WTC11 (cell line): Measurements from ENCODE around the gene KIRREL3. TPM values are rescaled to one million over a fixed set of nuclear protein-coding genes. Genes with fewer than 3 reads are reported as not detected.

ENCODE experiments used
- ATAC-seq: fragments of 200-7000 bp; cut with Tn5 transposase; 2 replicates; pipeline ENCODE4 v1.10.0; 2021; ENCODE audit warnings: mild to moderate bottlenecking, moderate library complexity
- CTCF ChIA-PET: fragments of 300-600 bp; sonication (Branson Sonifier 250); formaldehyde crosslinking; loops from one replicate; lab custom pipeline; 2021; ENCODE audit warnings: antibody characterized with exemption; lab: Charles Lee
- POLR2A ChIA-PET: fragments of 350-600 bp; sonication (Branson Sonifier 250); formaldehyde crosslinking; loops from one replicate; lab custom pipeline; 2021; ENCODE audit warnings: antibody characterized with exemption; lab: Charles Lee
- DNase-seq: peaks from one replicate; pipeline ENCODE4 v3.0.0; 2021; ENCODE audit warnings: low spot score
- H3K27ac Mint-ChIP-seq: 2 replicates; pipeline ENCODE4 v1.8.0; 2021; ENCODE audit warnings: mixed read lengths
- H3K27me3 Mint-ChIP-seq: 2 replicates; pipeline ENCODE4 v1.8.0; 2021; ENCODE audit warnings: low read depth, mild to moderate bottlenecking, moderate library complexity, mixed read lengths
- H3K36me3 Mint-ChIP-seq: 2 replicates; pipeline ENCODE4 v1.8.0; 2021; ENCODE audit warnings: mixed read lengths
- H3K4me1 Mint-ChIP-seq: 2 replicates; pipeline ENCODE4 v1.8.0; 2022; ENCODE audit warnings: mixed read lengths
- H3K4me3 Mint-ChIP-seq: 2 replicates; pipeline ENCODE4 v1.8.0; 2021; ENCODE audit warnings: mild to moderate bottlenecking, moderate library complexity, mixed read lengths
- H3K9me3 Mint-ChIP-seq: 2 replicates; pipeline ENCODE4 v1.8.0; 2021; ENCODE audit warnings: mixed read lengths
- ATF1 ChIP-seq: sonication (generic); formaldehyde crosslinking; IDR thresholded peaks from 2 replicates; pipeline ENCODE4 v1.8.1; 2023; ENCODE audit warnings: mild to moderate bottlenecking, moderate library complexity, missing genetic modification reagents
- ATF3 ChIP-seq: sonication (generic); formaldehyde crosslinking; conservative IDR thresholded peaks from 2 replicates; pipeline ENCODE4 v1.8.1; 2022; ENCODE audit warnings: mild to moderate bottlenecking, missing genetic modification reagents
- MXD4 ChIP-seq: fragments of 250-450 bp; sonication (Bioruptor Pico); IDR thresholded peaks from 2 replicates; pipeline ENCODE4 v1.8.0; 2021; ENCODE audit warnings: mild to moderate bottlenecking, moderate library complexity, borderline replicate concordance
- SMAD3 ChIP-seq: sonication (generic); formaldehyde crosslinking; IDR thresholded peaks from 2 replicates; pipeline ENCODE4 v1.8.0; 2022; ENCODE audit warnings: missing genetic modification reagents, mild to moderate bottlenecking, borderline replicate concordance
- TCF7 ChIP-seq: sonication (generic); formaldehyde crosslinking; IDR thresholded peaks from 2 replicates; pipeline ENCODE4 v1.8.0; 2022; ENCODE audit warnings: mild to moderate bottlenecking, low read depth, missing genetic modification reagents, moderate library complexity
- TP53 ChIP-seq: sonication (generic); formaldehyde crosslinking; IDR thresholded peaks from 2 replicates; pipeline ENCODE4 v1.8.1; 2023; ENCODE audit warnings: mild to moderate bottlenecking, missing genetic modification reagents
- ZNF121 ChIP-seq: sonication (generic); formaldehyde crosslinking; IDR thresholded peaks from 2 replicates; pipeline ENCODE4 v1.8.0; 2023; ENCODE audit warnings: missing genetic modification reagents
- ZNF138 ChIP-seq: sonication (generic); formaldehyde crosslinking; conservative IDR thresholded peaks from 2 replicates; pipeline ENCODE4 v1.8.1; 2022; ENCODE audit warnings: mild to moderate bottlenecking, moderate library complexity, missing genetic modification reagents
- total RNA-seq: library from RNA; stranded (reverse); gene quantifications from 3 replicates; pipeline ENCODE4 v1.2.3, GENCODE V29; 2021
- TF ChIP-seq, protein P1 (sequence below): fragments of 200-600 bp; IDR thresholded peaks from 2 replicates; pipeline ENCODE4 v1.8.0; 2022; ENCODE audit warnings: antibody characterized with exemption
- TF ChIP-seq, protein P2 (sequence below): sonication (generic); formaldehyde crosslinking; IDR thresholded peaks from 2 replicates; pipeline ENCODE4 v1.8.0; 2022; ENCODE audit warnings: missing genetic modification reagents
- TF ChIP-seq, protein P3 (sequence below): fragments of 250-450 bp; sonication (Bioruptor Pico); IDR thresholded peaks from 2 replicates; pipeline ENCODE4 v2.1.2; 2022; ENCODE audit warnings: mild to moderate bottlenecking, moderate library complexity
- TF ChIP-seq, protein P4 (sequence below): sonication (generic); formaldehyde crosslinking; IDR thresholded peaks from 2 replicates; pipeline ENCODE4 v1.8.0; 2022; ENCODE audit warnings: mild to moderate bottlenecking, missing genetic modification reagents
- TF ChIP-seq, protein P5 (sequence below): sonication (generic); formaldehyde crosslinking; IDR thresholded peaks from 2 replicates; pipeline ENCODE4 v1.8.0; 2023; ENCODE audit warnings: missing genetic modification reagents, mild to moderate bottlenecking, borderline replicate concordance

Gene KIRREL3
- total RNA-seq, 1 experiment from 2014 or later, result 0.59 TPM

DNA sequence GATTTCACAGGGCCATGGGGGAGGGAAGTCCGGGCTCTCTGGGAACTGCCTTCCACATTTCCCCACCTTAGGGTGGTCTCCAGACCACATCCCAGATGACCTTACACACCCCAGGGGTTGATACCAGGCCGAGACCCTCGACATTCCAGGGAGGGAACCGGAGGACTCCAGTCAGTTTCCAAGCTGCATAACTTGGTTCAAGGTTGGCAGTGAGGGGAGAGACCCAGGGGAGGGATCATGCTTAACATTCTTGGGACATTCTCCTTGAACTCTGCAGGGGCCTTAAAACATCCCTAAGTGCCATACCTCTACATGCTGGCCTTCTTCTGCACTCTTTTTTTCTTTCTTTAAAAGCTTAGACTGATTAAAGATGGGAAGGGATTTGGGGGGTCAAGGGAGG is 394.1 kb downstream of the KIRREL3 start:
- TF ChIP-seq ATF1 (CRISPR knock-in tag), result no peak
- TF ChIP-seq, protein P1, sequence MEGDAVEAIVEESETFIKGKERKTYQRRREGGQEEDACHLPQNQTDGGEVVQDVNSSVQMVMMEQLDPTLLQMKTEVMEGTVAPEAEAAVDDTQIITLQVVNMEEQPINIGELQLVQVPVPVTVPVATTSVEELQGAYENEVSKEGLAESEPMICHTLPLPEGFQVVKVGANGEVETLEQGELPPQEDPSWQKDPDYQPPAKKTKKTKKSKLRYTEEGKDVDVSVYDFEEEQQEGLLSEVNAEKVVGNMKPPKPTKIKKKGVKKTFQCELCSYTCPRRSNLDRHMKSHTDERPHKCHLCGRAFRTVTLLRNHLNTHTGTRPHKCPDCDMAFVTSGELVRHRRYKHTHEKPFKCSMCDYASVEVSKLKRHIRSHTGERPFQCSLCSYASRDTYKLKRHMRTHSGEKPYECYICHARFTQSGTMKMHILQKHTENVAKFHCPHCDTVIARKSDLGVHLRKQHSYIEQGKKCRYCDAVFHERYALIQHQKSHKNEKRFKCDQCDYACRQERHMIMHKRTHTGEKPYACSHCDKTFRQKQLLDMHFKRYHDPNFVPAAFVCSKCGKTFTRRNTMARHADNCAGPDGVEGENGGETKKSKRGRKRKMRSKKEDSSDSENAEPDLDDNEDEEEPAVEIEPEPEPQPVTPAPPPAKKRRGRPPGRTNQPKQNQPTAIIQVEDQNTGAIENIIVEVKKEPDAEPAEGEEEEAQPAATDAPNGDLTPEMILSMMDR, result no peak
- no peak for TF ChIP-seq MXD4 (CRISPR knock-in tag)
- TF ChIP-seq, protein P2, sequence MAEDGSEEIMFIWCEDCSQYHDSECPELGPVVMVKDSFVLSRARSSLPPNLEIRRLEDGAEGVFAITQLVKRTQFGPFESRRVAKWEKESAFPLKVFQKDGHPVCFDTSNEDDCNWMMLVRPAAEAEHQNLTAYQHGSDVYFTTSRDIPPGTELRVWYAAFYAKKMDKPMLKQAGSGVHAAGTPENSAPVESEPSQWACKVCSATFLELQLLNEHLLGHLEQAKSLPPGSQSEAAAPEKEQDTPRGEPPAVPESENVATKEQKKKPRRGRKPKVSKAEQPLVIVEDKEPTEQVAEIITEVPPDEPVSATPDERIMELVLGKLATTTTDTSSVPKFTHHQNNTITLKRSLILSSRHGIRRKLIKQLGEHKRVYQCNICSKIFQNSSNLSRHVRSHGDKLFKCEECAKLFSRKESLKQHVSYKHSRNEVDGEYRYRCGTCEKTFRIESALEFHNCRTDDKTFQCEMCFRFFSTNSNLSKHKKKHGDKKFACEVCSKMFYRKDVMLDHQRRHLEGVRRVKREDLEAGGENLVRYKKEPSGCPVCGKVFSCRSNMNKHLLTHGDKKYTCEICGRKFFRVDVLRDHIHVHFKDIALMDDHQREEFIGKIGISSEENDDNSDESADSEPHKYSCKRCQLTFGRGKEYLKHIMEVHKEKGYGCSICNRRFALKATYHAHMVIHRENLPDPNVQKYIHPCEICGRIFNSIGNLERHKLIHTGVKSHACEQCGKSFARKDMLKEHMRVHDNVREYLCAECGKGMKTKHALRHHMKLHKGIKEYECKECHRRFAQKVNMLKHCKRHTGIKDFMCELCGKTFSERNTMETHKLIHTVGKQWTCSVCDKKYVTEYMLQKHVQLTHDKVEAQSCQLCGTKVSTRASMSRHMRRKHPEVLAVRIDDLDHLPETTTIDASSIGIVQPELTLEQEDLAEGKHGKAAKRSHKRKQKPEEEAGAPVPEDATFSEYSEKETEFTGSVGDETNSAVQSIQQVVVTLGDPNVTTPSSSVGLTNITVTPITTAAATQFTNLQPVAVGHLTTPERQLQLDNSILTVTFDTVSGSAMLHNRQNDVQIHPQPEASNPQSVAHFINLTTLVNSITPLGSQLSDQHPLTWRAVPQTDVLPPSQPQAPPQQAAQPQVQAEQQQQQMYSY (CRISPR knock-in tag), result no peak
- TF ChIP-seq TCF7 (CRISPR knock-in tag), result no peak
- no peak for TF ChIP-seq SMAD3 (CRISPR knock-in tag)
- TF ChIP-seq ATF3, result no peak
- no peak for TF ChIP-seq ZNF138 (CRISPR knock-in tag)
- TF ChIP-seq, protein P3, sequence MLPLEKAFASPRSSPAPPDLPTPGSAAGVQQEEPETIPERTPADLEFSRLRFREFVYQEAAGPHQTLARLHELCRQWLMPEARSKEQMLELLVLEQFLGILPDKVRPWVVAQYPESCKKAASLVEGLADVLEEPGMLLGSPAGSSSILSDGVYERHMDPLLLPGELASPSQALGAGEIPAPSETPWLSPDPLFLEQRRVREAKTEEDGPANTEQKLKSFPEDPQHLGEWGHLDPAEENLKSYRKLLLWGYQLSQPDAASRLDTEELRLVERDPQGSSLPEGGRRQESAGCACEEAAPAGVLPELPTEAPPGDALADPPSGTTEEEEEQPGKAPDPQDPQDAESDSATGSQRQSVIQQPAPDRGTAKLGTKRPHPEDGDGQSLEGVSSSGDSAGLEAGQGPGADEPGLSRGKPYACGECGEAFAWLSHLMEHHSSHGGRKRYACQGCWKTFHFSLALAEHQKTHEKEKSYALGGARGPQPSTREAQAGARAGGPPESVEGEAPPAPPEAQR (CRISPR knock-in tag), result no peak
- TF ChIP-seq TP53 (CRISPR knock-in tag), result no peak
- TF ChIP-seq, protein P4, sequence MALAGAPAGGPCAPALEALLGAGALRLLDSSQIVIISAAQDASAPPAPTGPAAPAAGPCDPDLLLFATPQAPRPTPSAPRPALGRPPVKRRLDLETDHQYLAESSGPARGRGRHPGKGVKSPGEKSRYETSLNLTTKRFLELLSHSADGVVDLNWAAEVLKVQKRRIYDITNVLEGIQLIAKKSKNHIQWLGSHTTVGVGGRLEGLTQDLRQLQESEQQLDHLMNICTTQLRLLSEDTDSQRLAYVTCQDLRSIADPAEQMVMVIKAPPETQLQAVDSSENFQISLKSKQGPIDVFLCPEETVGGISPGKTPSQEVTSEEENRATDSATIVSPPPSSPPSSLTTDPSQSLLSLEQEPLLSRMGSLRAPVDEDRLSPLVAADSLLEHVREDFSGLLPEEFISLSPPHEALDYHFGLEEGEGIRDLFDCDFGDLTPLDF (CRISPR knock-in tag), result no peak
- TF ChIP-seq, protein P5, sequence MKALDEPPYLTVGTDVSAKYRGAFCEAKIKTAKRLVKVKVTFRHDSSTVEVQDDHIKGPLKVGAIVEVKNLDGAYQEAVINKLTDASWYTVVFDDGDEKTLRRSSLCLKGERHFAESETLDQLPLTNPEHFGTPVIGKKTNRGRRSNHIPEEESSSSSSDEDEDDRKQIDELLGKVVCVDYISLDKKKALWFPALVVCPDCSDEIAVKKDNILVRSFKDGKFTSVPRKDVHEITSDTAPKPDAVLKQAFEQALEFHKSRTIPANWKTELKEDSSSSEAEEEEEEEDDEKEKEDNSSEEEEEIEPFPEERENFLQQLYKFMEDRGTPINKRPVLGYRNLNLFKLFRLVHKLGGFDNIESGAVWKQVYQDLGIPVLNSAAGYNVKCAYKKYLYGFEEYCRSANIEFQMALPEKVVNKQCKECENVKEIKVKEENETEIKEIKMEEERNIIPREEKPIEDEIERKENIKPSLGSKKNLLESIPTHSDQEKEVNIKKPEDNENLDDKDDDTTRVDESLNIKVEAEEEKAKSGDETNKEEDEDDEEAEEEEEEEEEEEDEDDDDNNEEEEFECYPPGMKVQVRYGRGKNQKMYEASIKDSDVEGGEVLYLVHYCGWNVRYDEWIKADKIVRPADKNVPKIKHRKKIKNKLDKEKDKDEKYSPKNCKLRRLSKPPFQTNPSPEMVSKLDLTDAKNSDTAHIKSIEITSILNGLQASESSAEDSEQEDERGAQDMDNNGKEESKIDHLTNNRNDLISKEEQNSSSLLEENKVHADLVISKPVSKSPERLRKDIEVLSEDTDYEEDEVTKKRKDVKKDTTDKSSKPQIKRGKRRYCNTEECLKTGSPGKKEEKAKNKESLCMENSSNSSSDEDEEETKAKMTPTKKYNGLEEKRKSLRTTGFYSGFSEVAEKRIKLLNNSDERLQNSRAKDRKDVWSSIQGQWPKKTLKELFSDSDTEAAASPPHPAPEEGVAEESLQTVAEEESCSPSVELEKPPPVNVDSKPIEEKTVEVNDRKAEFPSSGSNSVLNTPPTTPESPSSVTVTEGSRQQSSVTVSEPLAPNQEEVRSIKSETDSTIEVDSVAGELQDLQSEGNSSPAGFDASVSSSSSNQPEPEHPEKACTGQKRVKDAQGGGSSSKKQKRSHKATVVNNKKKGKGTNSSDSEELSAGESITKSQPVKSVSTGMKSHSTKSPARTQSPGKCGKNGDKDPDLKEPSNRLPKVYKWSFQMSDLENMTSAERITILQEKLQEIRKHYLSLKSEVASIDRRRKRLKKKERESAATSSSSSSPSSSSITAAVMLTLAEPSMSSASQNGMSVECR (CRISPR knock-in tag), result no peak
- no peak for TF ChIP-seq ZNF121 (CRISPR knock-in tag)

More for the DNA sequence above, 394.1 kb downstream of the KIRREL3 start:
- Mint-ChIP-seq H3K9me3 (peaks cover 4% of the 10 kb centered on the region), H3K4me1 (peaks cover 48% of the 10 kb centered on the region), H3K27ac (no peak overlapping the region), H3K27me3 (peaks cover 2% of the 10 kb centered on the region), H3K4me3 (no peak overlapping the region), H3K36me3 (peaks cover 3% of the 10 kb centered on the region)
- ATAC-seq (no peak), DNase-seq (no peak)
- POLR2A ChIA-PET, result no interaction called here
- CTCF ChIA-PET, result interaction anchor here (0.6 to 3.3 kb wide), 21 partner anchors 15 to 1369 kb away, joined by 3 to 37 read pairs (median 6); no protein-coding TSS in a partner anchor
